ENCODE measurements around the gene B3GALT4. TPM values are rescaled to one million over a fixed set of nuclear protein-coding genes. Genes with fewer than 3 reads are reported as not detected.

B3GALT4 gene
- total and polyA plus RNA-seq, 2 of the 13 experiments (the other 11 are each of a cell fraction or from before 2014, with no cell fraction given) = 0.04 to 0.27 TPM

DNA sequence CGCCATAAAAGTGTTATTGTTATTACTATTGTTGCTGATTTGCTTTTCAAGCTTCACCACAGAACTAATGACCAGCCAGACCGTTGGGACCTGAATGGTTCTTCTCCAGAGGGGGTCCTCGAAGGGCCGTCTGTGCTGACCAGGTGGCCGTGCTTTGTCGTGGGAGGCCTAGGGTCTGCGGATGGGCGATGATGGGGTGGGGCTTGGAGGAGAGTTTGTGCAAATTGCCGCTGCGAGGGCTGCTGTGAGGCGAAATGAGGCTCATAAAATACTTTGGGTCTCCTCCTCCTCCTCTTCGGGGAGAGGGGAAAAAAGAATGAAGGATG lies 46.7 kb downstream of the B3GALT4 start (continued):
- TF ChIP-seq EED (CRISPR knock-in tag; IDR thresholded peaks at IDR 0.05) = 0 out of 2 replicates have a peak, but pooled peaks have one; percentile 10
- TF ChIP-seq ZNF614 (CRISPR knock-in tag; IDR thresholded peaks at IDR 0.05; ENCODE audit: borderline replicate concordance) = no peak
- 0 out of 2 replicates have a peak, but pooled peaks have one; percentile 12 for TF ChIP-seq ZNF329 (CRISPR knock-in tag; IDR thresholded peaks at IDR 0.05; ENCODE audit: low read depth)
- TF ChIP-seq YEATS2 (CRISPR knock-in tag; IDR thresholded peaks at IDR 0.05; ENCODE audit: borderline replicate concordance) = no peak
- 0 out of 2 replicates have a peak, but pooled peaks have one; percentile 19 for TF ChIP-seq ZNF746 (CRISPR knock-in tag; IDR thresholded peaks at IDR 0.05)
- peak; percentile 30; the same call in 1 of the 2 replicates for TF ChIP-seq SNAI1 (CRISPR knock-in tag; IDR thresholded peaks at IDR 0.05; ENCODE audit: borderline replicate concordance)
- TF ChIP-seq CBX1 (IDR thresholded peaks at IDR 0.05; ENCODE audit: low read depth) = peak; percentile 1
- TF ChIP-seq, protein P1, sequence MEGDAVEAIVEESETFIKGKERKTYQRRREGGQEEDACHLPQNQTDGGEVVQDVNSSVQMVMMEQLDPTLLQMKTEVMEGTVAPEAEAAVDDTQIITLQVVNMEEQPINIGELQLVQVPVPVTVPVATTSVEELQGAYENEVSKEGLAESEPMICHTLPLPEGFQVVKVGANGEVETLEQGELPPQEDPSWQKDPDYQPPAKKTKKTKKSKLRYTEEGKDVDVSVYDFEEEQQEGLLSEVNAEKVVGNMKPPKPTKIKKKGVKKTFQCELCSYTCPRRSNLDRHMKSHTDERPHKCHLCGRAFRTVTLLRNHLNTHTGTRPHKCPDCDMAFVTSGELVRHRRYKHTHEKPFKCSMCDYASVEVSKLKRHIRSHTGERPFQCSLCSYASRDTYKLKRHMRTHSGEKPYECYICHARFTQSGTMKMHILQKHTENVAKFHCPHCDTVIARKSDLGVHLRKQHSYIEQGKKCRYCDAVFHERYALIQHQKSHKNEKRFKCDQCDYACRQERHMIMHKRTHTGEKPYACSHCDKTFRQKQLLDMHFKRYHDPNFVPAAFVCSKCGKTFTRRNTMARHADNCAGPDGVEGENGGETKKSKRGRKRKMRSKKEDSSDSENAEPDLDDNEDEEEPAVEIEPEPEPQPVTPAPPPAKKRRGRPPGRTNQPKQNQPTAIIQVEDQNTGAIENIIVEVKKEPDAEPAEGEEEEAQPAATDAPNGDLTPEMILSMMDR (CRISPR knock-in tag; IDR thresholded peaks at IDR 0.05) = peak; percentile 53; the same call in 1 of the 2 replicates
- 0 out of 2 replicates have a peak, but pooled peaks have one; percentile 1 for TF ChIP-seq CCDC6 (CRISPR knock-in tag; IDR thresholded peaks at IDR 0.05)
- peak; percentile 56; the same call in 1 of the 2 replicates for TF ChIP-seq ZNF703 (CRISPR knock-in tag; IDR thresholded peaks at IDR 0.05; ENCODE audit: borderline replicate concordance)
- TF ChIP-seq ZNF605 (CRISPR knock-in tag; IDR thresholded peaks at IDR 0.05) = no peak
- no peak for TF ChIP-seq KDM1A (CRISPR knock-in tag; IDR thresholded peaks at IDR 0.05)
- 0 out of 2 replicates have a peak, but pooled peaks have one; percentile 28 for TF ChIP-seq ZNF224 (CRISPR knock-in tag; IDR thresholded peaks at IDR 0.05)
- no peak for TF ChIP-seq DNMT3B (CRISPR knock-in tag; conservative IDR thresholded peaks at IDR 0.05)
- TF ChIP-seq REXO4 (CRISPR knock-in tag; IDR thresholded peaks at IDR 0.05; ENCODE audit: borderline replicate concordance) = 0 out of 2 replicates have a peak, but pooled peaks have one; percentile 23
- TF ChIP-seq, protein P2, sequence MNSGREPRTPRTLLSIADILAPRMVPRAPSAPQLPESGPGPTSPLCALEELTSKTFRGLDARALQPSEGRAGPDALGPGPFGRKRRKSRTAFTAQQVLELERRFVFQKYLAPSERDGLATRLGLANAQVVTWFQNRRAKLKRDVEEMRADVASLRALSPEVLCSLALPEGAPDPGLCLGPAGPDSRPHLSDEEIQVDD (CRISPR knock-in tag; IDR thresholded peaks at IDR 0.05; ENCODE audit: borderline replicate concordance) = no peak
- TF ChIP-seq POLR2G (IDR thresholded peaks at IDR 0.05; ENCODE audit: low read depth, low read length) = no peak
- TF ChIP-seq ZNF510 (CRISPR knock-in tag; IDR thresholded peaks at IDR 0.05; ENCODE audit: low read depth) = no peak
- peak; percentile 10 for TF ChIP-seq MED8 (CRISPR knock-in tag; IDR thresholded peaks at IDR 0.05; ENCODE audit: insufficient replicate concordance)
- peak; percentile 34; the same call in 1 of the 2 replicates for TF ChIP-seq ZNF891 (CRISPR knock-in tag; IDR thresholded peaks at IDR 0.05)
- 0 out of 2 replicates have a peak, but pooled peaks have one; percentile 10 for TF ChIP-seq ZNF253 (CRISPR knock-in tag; IDR thresholded peaks at IDR 0.05; ENCODE audit: borderline replicate concordance)
- TF ChIP-seq ZKSCAN8 (CRISPR knock-in tag; IDR thresholded peaks at IDR 0.05; ENCODE audit: borderline replicate concordance) = peak; percentile 6; the same call in 1 of the 2 replicates
- no peak for TF ChIP-seq POGZ (CRISPR knock-in tag; IDR thresholded peaks at IDR 0.05)
- TF ChIP-seq ZNF564 (CRISPR knock-in tag; IDR thresholded peaks at IDR 0.05) = peak; percentile 2; the same call in 1 of the 2 replicates
- TF ChIP-seq, protein P3, sequence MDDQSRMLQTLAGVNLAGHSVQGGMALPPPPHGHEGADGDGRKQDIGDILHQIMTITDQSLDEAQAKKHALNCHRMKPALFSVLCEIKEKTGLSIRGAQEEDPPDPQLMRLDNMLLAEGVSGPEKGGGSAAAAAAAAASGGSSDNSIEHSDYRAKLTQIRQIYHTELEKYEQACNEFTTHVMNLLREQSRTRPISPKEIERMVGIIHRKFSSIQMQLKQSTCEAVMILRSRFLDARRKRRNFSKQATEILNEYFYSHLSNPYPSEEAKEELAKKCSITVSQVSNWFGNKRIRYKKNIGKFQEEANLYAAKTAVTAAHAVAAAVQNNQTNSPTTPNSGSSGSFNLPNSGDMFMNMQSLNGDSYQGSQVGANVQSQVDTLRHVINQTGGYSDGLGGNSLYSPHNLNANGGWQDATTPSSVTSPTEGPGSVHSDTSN (CRISPR knock-in tag; IDR thresholded peaks at IDR 0.05; ENCODE audit: borderline replicate concordance) = no peak
- TF ChIP-seq HDAC1 (CRISPR knock-in tag; IDR thresholded peaks at IDR 0.05) = 0 out of 2 replicates have a peak, but pooled peaks have one; percentile 7
- no peak for TF ChIP-seq ZNF496 (CRISPR knock-in tag; IDR thresholded peaks at IDR 0.05; ENCODE audit: insufficient replicate concordance)
- no peak for TF ChIP-seq FOSL1 (CRISPR knock-in tag; IDR thresholded peaks at IDR 0.05; ENCODE audit: borderline replicate concordance)
- TF ChIP-seq ETV5 (CRISPR knock-in tag; IDR thresholded peaks at IDR 0.05; ENCODE audit: borderline replicate concordance) = no peak
- 0 out of 2 replicates have a peak, but pooled peaks have one; percentile 13 for TF ChIP-seq ZNF878 (CRISPR knock-in tag; IDR thresholded peaks at IDR 0.05)
